PC-3 (cell line): ENCODE results near the gene DAND5.

Experiments used
- EZH2 ChIP-seq: fragments of 300-600 bp; sonication (generic); IDR thresholded peaks from one replicate; pipeline ENCODE4 v1.6.1; 2017; ENCODE audit warnings: antibody characterized with exemption, mild to moderate bottlenecking, low read length; ENCODE audit not compliant: unreplicated experiment
- TF ChIP-seq, protein P1 (sequence below): fragments of 300-600 bp; sonication (generic); conservative IDR thresholded peaks from 2 replicates; pipeline ENCODE4 v1.5.1; 2017; ENCODE audit warnings: antibody characterized with exemption, low read depth, mild to moderate bottlenecking, low read length

- TF ChIP-seq, protein P1, sequence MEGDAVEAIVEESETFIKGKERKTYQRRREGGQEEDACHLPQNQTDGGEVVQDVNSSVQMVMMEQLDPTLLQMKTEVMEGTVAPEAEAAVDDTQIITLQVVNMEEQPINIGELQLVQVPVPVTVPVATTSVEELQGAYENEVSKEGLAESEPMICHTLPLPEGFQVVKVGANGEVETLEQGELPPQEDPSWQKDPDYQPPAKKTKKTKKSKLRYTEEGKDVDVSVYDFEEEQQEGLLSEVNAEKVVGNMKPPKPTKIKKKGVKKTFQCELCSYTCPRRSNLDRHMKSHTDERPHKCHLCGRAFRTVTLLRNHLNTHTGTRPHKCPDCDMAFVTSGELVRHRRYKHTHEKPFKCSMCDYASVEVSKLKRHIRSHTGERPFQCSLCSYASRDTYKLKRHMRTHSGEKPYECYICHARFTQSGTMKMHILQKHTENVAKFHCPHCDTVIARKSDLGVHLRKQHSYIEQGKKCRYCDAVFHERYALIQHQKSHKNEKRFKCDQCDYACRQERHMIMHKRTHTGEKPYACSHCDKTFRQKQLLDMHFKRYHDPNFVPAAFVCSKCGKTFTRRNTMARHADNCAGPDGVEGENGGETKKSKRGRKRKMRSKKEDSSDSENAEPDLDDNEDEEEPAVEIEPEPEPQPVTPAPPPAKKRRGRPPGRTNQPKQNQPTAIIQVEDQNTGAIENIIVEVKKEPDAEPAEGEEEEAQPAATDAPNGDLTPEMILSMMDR: no peak
- TF ChIP-seq EZH2: no peak
Observed at GRCh38 chr19:13010038-13010991, 40.9 kb downstream of the DAND5 start.
